ENCODE results near the gene IFTAP. TPM values are rescaled to one million over a fixed set of nuclear protein-coding genes. Genes with fewer than 3 reads are reported as not detected.

IFTAP gene
- total RNA-seq, 1 donor from 2014 or later: 13.0 TPM

DNA sequence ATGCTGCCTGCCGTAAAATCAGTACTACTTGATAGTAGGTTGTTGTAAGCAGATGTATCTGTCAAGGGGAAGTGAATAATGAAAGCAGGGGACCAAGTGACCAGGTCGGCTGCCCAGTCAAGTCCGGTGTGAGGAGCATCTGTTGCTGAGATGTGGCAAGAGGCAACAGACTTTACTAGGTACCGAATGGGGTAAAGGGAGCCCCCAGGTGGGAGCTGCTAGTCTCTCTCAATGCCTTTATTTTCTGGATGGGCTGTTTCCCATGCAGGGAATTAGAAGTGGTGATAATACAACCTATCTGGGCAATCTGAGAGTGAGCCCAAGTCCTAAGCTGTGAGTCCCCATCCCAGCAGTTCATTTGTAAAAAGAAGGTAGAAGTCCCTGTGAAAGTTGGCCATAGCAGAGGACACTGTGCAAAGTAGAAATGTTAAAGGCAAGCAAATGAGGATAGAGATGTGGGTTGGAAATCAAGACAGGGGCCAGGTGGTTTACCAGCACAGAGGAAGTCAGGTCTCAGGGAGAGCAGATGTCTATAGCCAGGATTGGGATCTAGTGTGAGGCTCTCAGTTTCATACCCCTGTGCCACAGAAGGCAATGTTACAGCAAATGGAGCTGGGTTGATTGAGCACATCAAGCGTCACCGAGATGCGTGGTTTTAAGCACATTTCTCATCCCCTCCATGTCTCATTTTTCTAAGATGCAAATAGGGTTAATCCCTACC, 94.4 kb downstream of the IFTAP start:
- no peak overlapping the region for H3K4me3 ChIP-seq
- no peak overlapping the region for H3K27ac ChIP-seq
- H3K4me1 ChIP-seq: no peaks in the 10 kb centered on the region
- H3K27me3 ChIP-seq: no peaks in the 10 kb centered on the region
- no peak for TF ChIP-seq POLR2AphosphoS5 (IDR thresholded peaks at IDR 0.05; ENCODE audit: insufficient read depth in 1 of 2, low read depth in 1 of 2)
- no peak for TF ChIP-seq POLR2A (IDR thresholded peaks at IDR 0.05)
- TF ChIP-seq, protein P1, sequence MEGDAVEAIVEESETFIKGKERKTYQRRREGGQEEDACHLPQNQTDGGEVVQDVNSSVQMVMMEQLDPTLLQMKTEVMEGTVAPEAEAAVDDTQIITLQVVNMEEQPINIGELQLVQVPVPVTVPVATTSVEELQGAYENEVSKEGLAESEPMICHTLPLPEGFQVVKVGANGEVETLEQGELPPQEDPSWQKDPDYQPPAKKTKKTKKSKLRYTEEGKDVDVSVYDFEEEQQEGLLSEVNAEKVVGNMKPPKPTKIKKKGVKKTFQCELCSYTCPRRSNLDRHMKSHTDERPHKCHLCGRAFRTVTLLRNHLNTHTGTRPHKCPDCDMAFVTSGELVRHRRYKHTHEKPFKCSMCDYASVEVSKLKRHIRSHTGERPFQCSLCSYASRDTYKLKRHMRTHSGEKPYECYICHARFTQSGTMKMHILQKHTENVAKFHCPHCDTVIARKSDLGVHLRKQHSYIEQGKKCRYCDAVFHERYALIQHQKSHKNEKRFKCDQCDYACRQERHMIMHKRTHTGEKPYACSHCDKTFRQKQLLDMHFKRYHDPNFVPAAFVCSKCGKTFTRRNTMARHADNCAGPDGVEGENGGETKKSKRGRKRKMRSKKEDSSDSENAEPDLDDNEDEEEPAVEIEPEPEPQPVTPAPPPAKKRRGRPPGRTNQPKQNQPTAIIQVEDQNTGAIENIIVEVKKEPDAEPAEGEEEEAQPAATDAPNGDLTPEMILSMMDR (IDR thresholded peaks at IDR 0.05): no peak
- H3K36me3 ChIP-seq: no peaks in the 10 kb centered on the region
- intact Hi-C loops (cut with DNase I): no loop called here
- H3K9me3 ChIP-seq: no peaks in the 10 kb centered on the region
- no peak for DNase-seq (ENCODE audit: extremely low spot score in 2 of 2)

DNA sequence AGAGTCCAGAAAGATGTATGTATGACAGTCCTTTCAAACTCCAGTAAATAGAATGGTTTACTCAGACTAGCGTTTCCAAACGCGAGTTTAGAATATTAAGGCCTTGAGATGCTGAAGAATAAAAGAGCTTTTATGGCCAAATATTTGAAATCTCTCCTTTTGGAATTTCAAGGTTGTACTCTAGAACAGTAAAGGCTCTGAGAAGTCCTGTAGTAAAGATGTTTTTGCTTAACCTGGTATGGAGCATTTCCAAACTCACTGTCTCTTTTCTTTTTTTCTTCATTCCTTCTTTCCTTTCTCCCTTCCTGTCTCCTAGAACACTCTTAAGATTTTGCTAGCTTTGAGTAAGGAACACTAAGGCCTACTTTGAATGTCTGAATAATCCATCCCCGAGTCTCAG, 95.1 kb downstream of the IFTAP start:
- TF ChIP-seq POLR2A (IDR thresholded peaks at IDR 0.05) (no peak), POLR2AphosphoS5 (IDR thresholded peaks at IDR 0.05; ENCODE audit: insufficient read depth in 1 of 2, low read depth in 1 of 2) (no peak)
- TF ChIP-seq, protein P1 (IDR thresholded peaks at IDR 0.05): no peak
- no peaks in the 10 kb centered on the region for H3K9me3 ChIP-seq
- no peak for DNase-seq (ENCODE audit: extremely low spot score in 2 of 2)
- intact Hi-C loops (cut with DNase I): no loop called here
- no peak overlapping the region for H3K4me3 ChIP-seq
- H3K36me3 ChIP-seq: no peaks in the 10 kb centered on the region
- no peak overlapping the region for H3K27ac ChIP-seq
- H3K4me1 ChIP-seq: no peaks in the 10 kb centered on the region
- H3K27me3 ChIP-seq: no peaks in the 10 kb centered on the region

DNA sequence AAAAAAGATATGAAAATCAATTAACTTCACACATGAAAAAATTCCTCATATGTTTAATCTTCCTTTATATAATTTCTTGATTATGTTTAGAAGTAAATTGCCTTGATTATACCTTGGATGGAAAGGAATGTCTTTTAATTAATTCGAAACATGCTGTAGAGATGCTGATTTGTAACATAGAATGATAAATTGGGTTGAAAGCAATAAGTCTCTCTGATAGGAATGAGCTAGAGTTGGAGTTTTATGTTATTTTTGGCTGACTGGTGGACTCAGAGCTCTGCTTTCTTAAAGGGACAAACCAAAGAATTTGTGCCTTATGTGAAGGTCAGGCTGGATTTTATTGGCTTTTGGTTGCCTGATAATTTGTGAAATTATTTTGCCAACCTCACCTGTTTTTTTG, 98.4 kb downstream of the IFTAP start:
- Histone ChIP-seq H3K36me3 (no peaks in the 10 kb centered on the region), H3K27ac (no peak overlapping the region), H3K9me3 (no peaks in the 10 kb centered on the region), H3K4me3 (no peak overlapping the region), H3K4me1 (no peaks in the 10 kb centered on the region), H3K27me3 (no peaks in the 10 kb centered on the region)
- intact Hi-C loops (cut with DNase I): no loop called here
- DNase-seq (ENCODE audit: extremely low spot score in 2 of 2): no peak
- TF ChIP-seq, protein P1 (IDR thresholded peaks at IDR 0.05): no peak
- TF ChIP-seq POLR2AphosphoS5 (IDR thresholded peaks at IDR 0.05; ENCODE audit: insufficient read depth in 1 of 2, low read depth in 1 of 2) (no peak), POLR2A (IDR thresholded peaks at IDR 0.05) (no peak)

DNA sequence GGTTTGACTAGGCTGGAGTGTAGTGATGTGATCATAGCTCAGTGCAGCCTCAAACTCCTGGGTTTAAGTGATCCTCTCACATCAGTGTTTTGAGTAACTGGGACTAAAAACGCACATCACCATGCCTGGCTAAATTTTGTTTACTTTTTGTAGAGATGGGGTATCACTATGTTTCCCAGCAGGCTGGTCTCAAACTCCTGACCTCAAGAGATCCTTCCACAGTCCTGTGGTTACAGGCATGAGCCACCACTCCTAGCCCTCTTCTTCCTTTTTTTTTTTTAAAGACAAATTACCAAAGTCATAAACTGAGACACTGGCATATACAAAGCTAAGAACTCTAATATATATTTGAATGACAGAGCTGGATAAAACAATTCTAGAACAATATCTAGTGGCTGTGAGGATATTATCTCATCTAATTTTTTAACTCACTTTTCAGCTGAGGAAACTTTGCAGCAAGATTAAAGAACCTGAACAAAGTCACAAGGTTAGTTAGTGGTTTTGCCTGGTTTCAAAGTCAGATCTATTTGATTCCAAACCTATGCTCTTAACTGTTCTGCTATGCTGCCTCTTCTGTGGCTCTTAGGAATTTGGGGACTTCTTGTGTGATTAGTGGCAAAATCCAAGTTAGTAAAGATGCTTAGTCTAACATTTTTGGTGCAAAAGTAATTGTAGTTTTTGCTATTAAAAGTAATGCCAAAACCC, 99.0 kb downstream of the IFTAP start:
- Histone ChIP-seq H3K27ac (no peak overlapping the region), H3K27me3 (no peaks in the 10 kb centered on the region), H3K4me1 (no peaks in the 10 kb centered on the region), H3K9me3 (no peaks in the 10 kb centered on the region), H3K4me3 (no peak overlapping the region), H3K36me3 (no peaks in the 10 kb centered on the region)
- intact Hi-C loops (cut with DNase I): no loop called here
- no peak for DNase-seq (ENCODE audit: extremely low spot score in 2 of 2)
- TF ChIP-seq POLR2A (IDR thresholded peaks at IDR 0.05) (no peak), POLR2AphosphoS5 (IDR thresholded peaks at IDR 0.05; ENCODE audit: insufficient read depth in 1 of 2, low read depth in 1 of 2) (no peak)
- TF ChIP-seq, protein P1 (IDR thresholded peaks at IDR 0.05): no peak

DNA sequence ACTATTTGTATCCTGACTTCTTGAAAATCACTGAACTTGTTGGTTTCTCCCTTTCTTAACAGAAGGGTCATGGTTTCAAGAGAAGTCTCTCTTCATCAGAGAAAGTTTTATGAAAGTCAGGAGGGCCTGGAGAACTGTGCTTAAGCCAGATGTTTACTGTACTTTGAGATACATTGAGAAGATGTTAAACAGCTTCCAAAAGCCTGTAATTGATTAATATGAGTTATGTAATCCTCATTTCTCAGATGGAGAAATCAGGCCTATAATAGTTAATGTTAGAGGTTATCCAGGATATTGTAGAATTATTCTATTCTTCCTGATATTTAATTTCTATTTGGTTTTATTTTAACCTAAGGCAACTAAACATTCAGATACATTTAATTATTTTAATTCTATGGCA, 100.8 kb downstream of the IFTAP start:
- DNase-seq (ENCODE audit: extremely low spot score in 2 of 2): no peak
- Histone ChIP-seq H3K36me3 (no peaks in the 10 kb centered on the region), H3K27ac (no peak overlapping the region), H3K27me3 (no peaks in the 10 kb centered on the region), H3K9me3 (no peaks in the 10 kb centered on the region), H3K4me1 (no peaks in the 10 kb centered on the region), H3K4me3 (no peak overlapping the region)
- TF ChIP-seq POLR2AphosphoS5 (IDR thresholded peaks at IDR 0.05; ENCODE audit: insufficient read depth in 1 of 2, low read depth in 1 of 2): no peak
- TF ChIP-seq, protein P1 (IDR thresholded peaks at IDR 0.05): no peak
- no peak for TF ChIP-seq POLR2A (IDR thresholded peaks at IDR 0.05)
- intact Hi-C loops (cut with DNase I): no loop called here
